HCEC 1CT (cell line): Measurements from ENCODE around the gene ADGRF3.
A peak's percentile ranks its signal among the peaks of the same experiment; 100 is the strongest.
"Not testable (repeated sequence)": the region's sequence is repeated elsewhere in the genome, so short reads cannot be mapped to it uniquely, and the experiment has no call there.

Experiments
- DNase-seq: peaks from one replicate; pipeline ENCODE4 v3.0.0-alpha.2; 2017

ADGRF3 gene

DNA sequence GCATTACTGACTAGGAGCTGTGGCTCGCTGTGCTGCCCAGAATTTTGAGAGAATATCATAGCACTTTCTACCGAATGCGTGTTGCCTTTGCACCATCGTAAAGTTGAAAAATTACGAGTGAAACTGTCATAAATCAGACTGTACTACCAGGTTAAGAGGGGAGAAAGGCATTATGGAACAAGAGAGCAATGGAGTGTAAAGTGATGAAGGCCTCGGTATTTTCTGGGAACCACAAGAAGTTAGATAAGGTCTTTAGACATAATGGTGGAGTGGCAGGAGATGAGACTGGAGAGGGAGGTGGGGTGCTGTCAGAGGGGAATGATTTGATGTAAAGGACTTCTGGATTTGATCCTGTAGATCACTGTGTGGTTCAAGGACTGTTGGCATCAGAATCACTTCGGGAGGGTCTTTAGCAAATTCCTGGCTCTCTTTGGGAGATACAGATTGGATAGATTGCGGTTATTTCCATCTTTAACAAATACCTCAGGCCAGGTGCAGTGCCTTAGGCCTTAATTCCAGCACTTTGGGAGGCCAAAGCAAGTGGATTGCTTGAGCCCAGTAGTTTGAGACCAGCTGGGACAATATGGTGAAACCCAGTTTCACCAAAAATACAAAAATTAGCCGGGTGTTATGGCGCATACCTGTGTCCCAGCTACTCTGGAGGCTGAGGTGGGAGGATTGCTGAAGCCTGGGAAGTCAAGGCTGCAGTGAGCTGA lies 4.9 kb upstream of the ADGRF3 start:
- DNase-seq = no peak

DNA sequence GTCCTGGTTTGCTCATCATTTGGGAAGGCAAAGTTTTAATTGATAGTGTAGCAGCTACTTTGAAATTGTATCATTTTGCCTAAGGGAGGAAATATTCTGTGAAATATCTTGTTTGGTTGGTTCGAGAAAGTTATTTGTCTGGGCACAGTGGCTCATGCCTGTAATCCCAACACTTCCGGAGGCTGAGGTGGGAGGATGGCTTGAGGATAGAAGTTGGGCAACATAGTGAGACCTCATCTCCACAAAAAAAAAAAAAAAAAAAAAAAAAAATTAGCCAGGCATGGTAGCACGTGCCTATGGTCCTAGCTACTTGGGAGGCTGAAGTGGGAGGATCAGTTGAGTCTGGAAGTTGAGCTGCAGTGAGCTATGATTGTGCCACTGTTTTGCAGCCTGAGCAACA lies 3.1 kb upstream of the ADGRF3 start:
- DNase-seq = no peak

DNA sequence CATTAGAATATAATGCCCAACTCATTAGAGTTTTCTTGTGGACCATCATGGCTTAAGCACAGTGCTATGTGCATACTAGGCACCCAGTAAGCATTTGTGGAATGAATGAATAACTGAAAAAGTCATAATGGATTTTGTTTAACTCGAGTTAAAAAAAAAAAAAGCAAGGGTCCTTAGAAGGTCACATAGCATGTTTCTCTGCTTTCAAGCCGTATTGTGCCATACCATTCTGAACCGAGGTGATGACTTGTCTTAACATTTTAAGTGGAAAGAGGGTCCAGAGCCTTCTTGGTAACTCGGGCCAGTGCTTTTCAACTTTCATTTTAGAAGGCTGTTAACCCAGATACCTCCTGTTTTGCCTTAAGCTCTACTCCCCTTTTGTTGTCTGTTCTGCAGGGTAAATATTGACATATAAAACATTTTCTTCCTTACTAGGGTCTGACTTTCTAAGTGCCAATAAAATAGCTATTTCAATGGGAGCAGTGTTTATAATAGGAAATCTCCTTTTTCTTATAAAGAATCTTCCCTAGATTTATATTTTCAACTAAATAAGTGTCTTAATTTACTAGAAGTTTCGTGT lies 787 bp upstream of the ADGRF3 start:
- DNase-seq = peak; percentile 6

DNA sequence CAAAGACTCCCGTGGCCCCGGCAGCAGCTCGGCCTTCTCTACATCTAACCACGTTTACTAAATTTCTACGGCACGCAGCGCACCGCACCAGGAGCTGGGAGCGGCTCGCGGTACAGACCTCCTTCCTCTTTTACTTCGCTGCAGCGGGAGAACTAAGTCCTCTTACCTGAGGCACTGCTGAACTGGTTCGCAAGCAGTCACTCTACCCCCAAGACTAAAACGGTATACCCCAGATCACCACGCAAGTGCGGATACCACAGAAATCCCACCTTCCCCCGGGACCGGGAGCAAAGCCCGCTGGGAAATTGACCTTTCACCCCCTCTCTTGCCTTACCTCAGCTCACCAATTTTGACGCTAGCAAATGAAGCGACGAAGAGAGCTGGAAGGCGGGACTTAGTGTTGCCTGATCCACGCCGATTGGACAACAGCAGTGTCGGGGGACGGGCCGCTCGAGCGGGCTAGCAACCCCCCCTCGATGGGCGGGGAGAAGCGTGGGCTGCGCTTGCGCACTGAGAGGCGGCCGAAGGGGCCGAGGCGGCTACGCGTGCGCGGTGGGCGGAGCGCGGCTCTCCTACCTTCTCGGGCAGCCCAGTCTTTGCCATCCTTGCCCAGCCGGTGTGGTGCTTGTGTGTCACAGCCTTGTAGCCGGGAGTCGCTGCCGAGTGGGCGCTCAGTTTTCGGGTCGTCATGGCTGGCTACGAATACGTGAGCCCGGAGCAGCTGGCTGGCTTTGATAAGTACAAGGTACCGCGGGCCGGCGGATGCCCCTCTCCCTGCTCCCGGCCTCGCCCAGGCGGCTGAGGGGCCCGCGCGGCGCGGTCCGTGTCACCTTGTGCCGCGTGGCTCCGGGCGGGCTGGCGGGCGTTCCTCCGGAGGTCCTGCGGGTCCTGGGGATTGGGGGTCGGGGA lies 790 bp downstream of the ADGRF3 start, which contains the start of gene SELENOI:
Gene SELENOI, plus strand, starts transcription at position 599 of the 909 bp plus-strand sequence. Its CDS starts 90 bp downstream, at position 689.
- peak; percentile 99 for DNase-seq

DNA sequence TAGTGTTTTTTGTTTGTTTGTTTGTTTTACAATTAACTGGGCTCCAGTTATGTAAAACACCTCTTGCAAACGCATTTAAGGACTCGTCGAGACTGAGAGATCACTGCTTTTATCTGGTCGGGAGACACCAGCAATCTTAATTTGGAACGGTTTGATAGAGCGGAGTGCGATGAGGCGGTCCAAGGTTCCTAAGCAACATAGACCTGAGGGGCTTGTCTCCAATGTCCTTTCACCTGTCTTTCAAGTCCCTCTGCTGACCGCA lies 1.4 kb downstream of the ADGRF3 start:
- DNase-seq = no peak

DNA sequence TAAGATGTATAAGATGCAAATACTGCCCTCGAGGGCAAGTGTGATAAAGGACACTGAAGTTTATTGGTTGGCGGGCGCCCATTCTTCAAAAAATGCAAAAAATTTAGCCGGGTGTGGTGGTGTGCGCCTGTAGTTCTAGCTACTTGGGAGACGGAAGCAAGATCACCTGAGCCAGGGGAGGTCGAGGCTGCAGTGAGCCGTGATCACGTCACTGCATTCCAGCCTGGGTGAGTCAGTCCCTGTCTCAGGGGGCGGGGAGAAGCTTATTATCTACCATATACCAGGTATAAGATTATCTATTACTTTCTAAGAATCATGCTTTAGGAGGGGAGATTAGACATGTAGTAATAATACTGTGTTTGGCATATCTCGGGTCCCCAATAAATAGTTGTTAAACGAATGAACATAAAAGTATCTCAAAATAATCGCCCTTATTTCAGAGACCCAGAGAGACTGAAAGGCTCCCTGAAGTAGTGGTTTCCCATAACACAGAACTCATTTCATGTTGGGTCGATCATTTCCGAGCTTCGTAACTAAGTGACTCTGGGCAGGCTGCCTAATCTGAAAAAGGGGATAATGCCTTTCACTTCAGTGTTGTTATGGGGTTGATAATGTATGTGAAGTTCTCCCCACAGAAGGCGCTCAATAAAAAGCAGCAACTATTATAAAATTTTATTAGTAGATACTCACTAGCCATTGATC lies 1.9 kb downstream of the ADGRF3 start:
- peak; percentile 39 for DNase-seq

DNA sequence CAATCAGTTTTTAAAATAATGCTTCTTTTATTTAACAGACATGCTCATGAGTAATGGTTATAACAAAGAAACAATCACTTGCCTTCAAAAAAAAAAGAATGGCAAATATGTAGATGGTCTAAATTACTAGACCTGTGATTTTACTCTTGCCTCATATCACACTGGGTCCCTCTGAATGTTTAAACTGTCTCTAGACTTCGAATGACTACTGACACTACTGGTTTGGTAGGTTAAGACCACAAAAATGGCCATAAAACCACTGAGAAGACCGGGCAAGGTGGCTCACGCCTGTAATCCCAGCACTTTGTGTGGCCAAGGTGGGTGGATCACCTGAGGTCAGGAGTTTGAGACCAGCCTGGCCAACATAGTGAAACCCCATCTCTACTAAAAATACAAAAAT lies 5.8 kb downstream of the ADGRF3 start:
- no peak for DNase-seq

DNA sequence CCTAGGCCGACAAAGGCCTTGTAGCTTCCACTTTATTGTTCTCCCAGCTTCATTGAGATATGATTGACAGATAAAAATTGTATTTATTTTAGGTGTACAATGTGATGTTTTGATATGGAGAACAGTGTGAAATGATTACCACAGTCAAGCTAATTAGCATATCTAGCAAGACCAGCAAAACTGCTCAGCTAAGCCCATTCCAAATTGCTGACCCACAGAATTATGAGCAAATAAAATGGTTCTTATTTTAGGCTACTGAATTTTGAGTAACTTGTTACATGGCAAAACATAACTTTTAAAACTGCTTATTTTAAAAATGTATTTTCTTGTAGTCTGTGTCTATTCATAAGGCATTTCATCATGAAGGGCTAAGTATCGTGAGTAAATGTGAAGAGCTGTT lies 9.3 kb downstream of the ADGRF3 start:
- no peak for DNase-seq

DNA sequence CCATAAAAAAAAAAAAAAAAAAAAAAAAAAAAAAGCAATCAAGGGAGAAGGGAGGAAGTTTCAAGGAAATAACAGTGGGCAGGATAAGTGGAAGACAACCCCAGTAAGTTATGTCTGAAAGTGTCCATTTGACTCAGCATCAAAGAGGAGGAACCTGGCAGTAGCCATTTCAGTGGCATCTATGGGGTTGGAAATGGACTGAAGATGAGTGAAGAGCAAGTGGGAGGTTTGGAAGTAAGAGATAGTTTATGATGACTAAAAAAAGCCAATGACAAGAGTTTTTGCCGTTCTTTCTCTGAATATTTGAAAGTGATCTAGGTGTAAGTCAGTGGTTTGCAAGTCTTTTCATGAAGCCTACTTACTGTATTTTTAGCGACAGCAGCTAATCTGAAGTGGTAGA lies 9.9 kb downstream of the ADGRF3 start:
- no peak for DNase-seq

DNA sequence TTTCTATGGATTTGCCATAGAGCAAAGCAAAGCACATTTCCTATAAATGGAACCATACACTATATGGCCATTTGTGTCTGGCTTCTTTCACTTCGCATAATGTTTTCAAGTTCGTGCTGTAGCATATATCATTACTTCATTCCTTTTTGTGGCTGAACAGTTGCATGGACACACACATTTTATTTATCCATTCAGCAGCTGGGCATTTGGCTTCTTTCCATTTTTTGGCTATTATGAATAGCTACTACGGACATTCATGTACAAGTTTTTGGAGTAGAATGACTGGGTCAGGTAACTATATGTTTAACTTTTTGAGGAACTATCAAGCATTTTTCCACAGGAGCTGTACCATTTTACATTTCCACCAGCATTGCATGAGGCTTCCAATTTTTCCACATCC lies 11.4 kb downstream of the ADGRF3 start:
- no peak for DNase-seq

DNA sequence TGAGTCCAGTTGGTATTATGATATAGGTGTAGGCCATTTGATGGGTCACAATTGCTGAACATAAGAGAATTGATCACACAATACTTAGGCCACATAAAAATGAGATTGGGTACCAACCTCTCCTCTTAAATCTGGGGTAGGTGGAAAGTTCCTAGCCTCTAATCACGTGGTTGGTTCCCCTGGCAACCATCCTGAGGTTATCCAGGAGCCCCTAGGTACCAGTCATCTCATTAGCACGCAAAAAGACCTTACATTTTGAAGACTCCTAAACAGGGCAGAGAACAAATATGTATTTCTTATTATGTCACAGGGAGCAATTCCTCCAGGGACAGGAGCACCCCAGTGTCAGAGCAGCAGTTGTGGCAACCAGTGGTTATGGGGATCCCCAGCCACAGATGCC lies 13.3 kb downstream of the ADGRF3 start:
- DNase-seq = no peak

DNA sequence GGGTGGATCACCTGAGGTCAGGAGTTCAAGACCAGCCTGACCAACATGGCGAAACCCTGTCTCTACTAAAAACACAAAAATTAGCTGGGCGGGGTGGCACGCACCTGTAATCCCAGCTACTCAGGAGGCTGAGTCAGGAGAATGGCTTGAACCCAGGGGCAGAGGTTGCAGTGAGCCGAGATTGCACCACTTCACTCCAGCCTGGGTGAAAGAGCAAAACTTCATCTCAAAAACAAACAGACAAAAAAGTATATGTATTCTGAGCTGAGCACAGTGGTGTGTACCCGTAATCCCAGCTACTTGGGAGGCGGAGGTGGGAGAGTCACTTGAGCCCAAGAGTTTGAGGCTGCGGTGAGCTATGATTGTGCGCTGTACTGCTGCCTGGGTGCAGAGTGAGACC lies 15.3 kb downstream of the ADGRF3 start:
- DNase-seq = not testable (repeated sequence)

DNA sequence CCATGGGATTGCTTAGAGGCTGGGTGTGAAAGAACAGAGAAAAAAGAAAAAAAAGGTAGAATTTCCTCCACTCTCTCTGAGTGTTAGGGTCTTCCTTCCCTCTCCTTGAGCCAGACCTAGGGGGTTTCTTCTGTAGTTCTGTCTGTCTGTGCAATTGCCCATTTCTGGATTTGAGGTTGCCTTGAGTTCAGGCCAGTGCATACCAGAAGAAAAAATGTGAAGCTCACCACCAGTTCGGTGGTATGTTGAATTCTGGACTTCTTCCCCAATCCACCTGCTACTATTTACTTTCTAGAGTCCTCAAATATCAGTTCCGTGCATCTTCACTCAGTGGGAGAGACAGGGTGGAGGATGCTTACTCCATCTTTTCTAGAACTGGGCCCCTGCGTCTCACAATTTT lies 16.0 kb downstream of the ADGRF3 start:
- no peak for DNase-seq

DNA sequence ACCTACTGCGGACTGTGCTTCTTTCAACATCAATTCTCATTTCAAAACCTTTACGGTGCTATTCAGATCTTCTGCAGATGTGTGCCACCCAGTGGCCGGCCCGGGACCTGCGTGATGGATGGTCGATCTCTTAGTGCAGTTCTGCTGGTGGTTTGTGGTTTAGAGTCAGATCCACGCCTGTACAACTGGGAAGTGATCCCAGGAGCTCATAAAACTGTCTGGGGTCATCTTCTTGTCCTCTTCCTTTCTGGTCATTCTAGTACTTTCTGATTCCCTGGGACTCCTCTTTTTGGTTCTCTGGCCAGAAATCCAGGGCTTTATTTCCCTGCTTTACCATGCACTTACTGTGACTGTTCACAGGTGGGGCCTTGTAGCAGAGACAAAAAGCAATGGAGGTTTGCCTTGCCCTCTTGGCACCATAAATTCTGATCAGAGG lies 16.5 kb downstream of the ADGRF3 start:
- peak; percentile 78 for DNase-seq

DNA sequence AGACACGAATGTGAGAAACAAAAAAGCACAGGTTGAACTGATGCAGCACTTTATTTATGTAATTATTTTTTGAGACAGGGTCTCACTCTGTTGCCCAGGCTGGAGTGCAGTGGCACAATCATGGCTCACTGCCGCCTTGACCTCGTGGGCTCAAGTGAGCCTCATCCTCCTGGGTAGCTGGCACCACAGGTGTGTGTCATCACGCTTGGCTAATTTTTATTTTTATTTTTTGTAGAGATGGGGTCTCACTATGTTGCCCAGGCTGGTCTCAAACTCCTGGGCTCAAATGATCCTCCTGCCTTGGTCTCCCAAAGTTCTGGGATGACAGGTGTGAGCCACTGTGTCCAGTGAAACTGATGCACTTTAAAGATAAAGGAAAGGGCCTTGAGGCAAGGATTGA lies 17.5 kb downstream of the ADGRF3 start:
- not testable (repeated sequence) for DNase-seq

DNA sequence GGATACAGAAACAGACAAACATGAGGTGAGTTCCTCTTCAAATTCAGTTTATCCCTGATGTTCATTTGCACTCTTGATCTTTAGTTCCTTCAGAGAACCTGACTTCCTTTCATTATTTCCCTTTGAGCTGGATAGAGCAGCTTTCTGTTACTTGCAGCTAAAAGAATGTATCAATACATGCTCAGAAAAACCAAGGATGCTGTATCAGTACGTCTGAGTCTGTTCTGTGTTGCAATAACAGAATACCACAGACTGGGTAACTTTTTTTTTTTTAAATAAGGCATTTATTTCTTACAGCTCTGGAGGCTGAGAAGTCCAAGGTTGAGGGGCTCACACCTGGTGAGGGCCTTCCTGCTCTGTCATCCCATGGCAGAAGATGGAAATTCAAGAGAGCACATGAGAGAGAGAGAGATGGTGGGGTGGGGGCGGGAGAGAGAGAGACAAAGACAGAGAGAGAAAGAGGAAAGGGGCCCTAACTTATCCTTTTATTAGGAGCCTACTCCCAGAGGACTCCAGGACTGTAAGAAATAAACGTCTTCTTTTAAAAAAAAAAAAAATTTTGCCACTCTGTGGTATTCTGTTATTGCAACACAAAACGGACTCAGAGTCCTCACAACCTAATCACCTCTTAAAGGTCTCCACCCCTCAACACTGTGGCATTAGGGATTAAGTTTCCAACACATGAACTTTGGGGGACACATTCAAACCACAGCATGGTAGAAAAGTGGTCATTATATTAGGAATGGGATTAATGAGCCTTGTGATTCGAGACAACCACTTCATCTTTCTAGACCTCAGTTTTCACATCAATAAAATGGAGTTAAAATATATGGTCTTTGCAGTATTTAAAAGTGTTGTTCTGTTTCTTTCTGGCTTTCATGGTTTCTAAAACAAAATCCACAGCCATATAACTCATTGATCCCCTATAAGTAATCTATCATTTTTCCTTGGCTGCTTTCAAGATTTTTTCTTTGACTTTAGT lies 19.0 kb downstream of the ADGRF3 start:
- DNase-seq = peak; percentile 63

DNA sequence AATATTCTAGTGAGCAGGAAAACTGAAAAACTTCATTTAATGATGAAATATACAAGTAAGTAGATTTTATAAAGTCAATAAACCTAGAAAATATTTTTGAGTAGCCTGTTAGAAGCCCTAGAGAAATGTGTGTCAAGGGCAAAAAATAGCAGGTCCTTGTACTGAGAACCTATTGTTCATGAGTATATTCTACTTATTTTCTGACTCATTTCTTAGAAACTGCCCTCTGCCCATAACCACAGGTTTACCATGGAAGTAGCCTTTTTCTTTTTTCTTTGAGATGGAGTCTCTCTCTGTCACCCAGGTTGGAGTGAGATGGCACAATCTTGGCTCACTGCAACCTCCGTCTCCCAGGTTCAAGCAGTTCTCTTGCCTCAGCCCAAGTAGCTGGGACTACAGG lies 20.1 kb downstream of the ADGRF3 start:
- DNase-seq = peak; percentile 18

DNA sequence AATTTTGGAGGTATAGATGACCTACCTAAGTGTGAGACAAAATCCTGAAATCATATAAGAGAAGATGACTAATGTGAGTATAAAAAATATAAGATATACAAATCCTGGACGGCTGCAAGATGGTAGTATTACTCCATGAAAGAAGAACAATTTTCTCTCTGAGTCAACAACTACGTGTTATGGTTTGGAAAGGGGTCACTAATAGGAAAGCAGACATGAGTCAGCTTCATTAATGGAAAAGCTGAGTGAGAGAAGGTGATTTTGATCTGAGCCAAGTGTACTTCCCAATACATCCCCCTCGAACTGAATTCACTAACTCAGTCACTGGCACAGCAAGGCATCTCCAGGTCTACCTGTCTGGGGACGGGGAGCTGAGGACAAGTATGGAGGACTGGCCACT lies 20.7 kb downstream of the ADGRF3 start:
- peak; percentile 85 for DNase-seq

DNA sequence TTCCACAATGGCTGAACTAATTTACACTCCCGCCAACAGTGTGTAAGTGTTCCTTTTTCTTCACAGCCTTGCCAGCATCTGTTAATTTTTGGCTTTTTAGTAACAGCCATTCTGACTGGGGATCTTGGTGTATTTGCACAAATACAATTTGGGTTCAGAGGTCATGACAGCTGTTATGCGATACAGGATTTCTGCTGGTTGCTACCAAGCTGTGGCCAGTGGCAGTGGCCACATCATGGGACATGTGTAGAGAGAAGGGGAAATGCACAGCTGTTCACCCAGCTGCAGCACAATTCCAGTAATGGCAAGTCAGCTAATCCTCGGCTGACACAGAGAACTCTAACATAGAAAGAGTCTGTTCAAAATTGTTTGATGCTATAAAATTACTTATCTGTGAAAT lies 21.7 kb downstream of the ADGRF3 start:
- no peak for DNase-seq

DNA sequence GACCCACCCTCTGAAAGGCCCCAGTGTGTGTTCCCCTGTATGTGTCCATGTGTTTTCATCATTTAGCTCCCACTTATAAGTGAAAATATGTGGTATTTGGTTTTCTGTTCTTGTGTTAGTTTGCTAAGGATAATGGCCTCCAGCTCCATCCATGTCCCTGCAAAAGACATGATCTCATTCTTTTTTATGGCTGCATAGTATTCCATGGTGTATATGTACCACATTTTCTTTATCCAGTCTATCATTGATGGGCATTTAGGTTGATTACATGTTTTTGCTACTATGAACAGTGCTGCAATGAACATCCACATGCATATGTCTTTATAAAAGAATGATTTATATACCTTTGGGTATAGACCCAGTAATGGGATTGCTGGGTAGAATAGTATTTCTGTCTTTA lies 22.1 kb downstream of the ADGRF3 start:
- not testable (repeated sequence) for DNase-seq

DNA sequence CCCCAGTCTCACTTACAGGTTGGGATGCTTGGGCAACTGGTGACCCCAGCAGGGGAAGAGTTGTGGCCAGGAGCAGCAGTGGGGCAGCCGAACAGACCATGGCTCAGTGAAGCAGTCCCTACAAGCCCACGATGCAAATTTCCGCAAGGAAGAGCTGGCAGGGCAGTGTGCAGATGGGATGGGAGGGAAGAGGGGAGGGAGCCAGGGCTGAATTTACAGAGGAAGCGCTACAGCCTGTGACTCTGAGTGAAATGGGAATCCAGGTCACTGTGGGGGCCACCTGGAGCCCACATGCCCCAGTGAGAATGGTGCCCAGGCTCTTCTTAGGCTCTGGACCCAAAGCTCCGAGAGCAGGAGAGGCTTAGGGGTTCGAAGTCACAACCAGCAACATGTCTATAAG lies 27.6 kb downstream of the ADGRF3 start:
- DNase-seq = no peak
